Liver (tissue), 9 donors: ENCODE measurements around the gene SLC38A4. TPM values are rescaled to one million over a fixed set of nuclear protein-coding genes. Genes with fewer than 3 reads are reported as not detected.
"Not testable (repeated sequence)": the region's sequence is repeated elsewhere in the genome, so short reads cannot be mapped to it uniquely, and the experiment has no call there.

Experiments
- DNase-seq: peaks from one replicate; pipeline ENCODE4 v3.0.0-alpha.2; 2017; ENCODE audit warnings: low spot score
- H3K27ac ChIP-seq, 2 donors: one replicate each; pipeline ENCODE4 v1.7.0; 2013; ENCODE audit warnings: inconsistent platforms in 2 of 2, low read length in 2 of 2, control low read depth in 1 of 2, low read depth in 1 of 2, mild to moderate bottlenecking in 1 of 2
- H3K27me3 ChIP-seq, 4 donors: one replicate each; pipeline versions ENCODE4 v1.6.1 to v1.7.0; 2013; ENCODE audit warnings: low read length in 3 of 4, inconsistent platforms in 1 of 4, mild to moderate bottlenecking in 1 of 4, moderate library complexity in 1 of 4; ENCODE audit not compliant: control insufficient read depth in 4 of 4, insufficient read depth in 4 of 4
- H3K36me3 ChIP-seq, 4 donors: one replicate each; pipeline versions ENCODE4 v1.6.1 to v1.7.0; 2013; ENCODE audit warnings: low read length in 3 of 4, mild to moderate bottlenecking in 3 of 4, low read depth in 1 of 4, moderate library complexity in 1 of 4; ENCODE audit not compliant: control insufficient read depth in 4 of 4, insufficient read depth in 3 of 4
- H3K4me1 ChIP-seq, 4 donors: one replicate each; pipeline versions ENCODE4 v1.6.1 to v1.7.0; 2013; ENCODE audit warnings: low read length in 3 of 4, mild to moderate bottlenecking in 3 of 4, moderate library complexity in 1 of 4; ENCODE audit not compliant: control insufficient read depth in 4 of 4, insufficient read depth in 4 of 4
- H3K4me3 ChIP-seq, 3 donors: one replicate each; pipeline versions ENCODE4 v1.6.1 to v1.7.0; 2013; ENCODE audit warnings: low read length in 3 of 3, control low read depth in 1 of 3, low read depth in 1 of 3, mild to moderate bottlenecking in 1 of 3
- H3K9ac ChIP-seq, 2 donors: one replicate each; pipeline ENCODE4 v1.7.0; 2013; ENCODE audit warnings: low read length in 2 of 2, mild to moderate bottlenecking in 2 of 2, moderate library complexity in 2 of 2, control low read depth in 1 of 2, low read depth in 1 of 2
- H3K9me3 ChIP-seq, 4 donors: one replicate each; pipeline versions ENCODE4 v1.6.1 to v1.7.0; 2013; ENCODE audit warnings: low read length in 3 of 4; ENCODE audit not compliant: control insufficient read depth in 4 of 4
- ATF3 ChIP-seq: IDR thresholded peaks from 2 replicates; pipeline ENCODE4 v1.6.1; 2016; ENCODE audit warnings: antibody characterized with exemption
- JUND ChIP-seq, 2 donors: IDR thresholded peaks; 2 replicates each; pipeline ENCODE4 v1.6.1; 2016; ENCODE audit warnings: antibody characterized with exemption in 2 of 2
- RAD21 ChIP-seq, 2 donors: IDR thresholded peaks; 2 replicates each; pipeline ENCODE4 v1.6.1; 2016; ENCODE audit warnings: antibody characterized with exemption in 2 of 2, mild to moderate bottlenecking in 2 of 2
- TAF1 ChIP-seq: conservative IDR thresholded peaks from 2 replicates; pipeline ENCODE4 v1.6.1; 2016; ENCODE audit warnings: antibody characterized with exemption, mild to moderate bottlenecking
- YY1 ChIP-seq: IDR thresholded peaks from 2 replicates; pipeline ENCODE4 v1.6.1; 2016; ENCODE audit warnings: antibody characterized with exemption, mild to moderate bottlenecking
- WGBS: extraction: QIAGEN DNeasy Blood & Tissue Kit; methylation state at CpG from one replicate; pipeline ENCODE4 v1.1.7; 2013; 5-methylcytosine and 5-hydroxymethylcytosine counted together
- polyA plus RNA-seq, 2 donors: library from polyadenylated mRNA; stranded (reverse) in 1 of 2; unstranded in 1 of 2; fragments of 200-250 nt in 1 of 2; fragments of >200 nt in 1 of 2; fragmentation: Nextera tagmentation in 1 of 2; extraction: Ambion mirVana in 1 of 2; gene quantifications; one replicate each; pipeline versions ENCODE4 v1.2.1 to v1.2.3, GENCODE V29; 2013 to 2015
- total RNA-seq, 2 donors: library from RNA; depleted of rRNA; stranded (reverse); fragments of >200 nt; gene quantifications; one replicate each; pipeline ENCODE4 v1.2.3, GENCODE V29; 2014
- TF ChIP-seq, protein P1 (sequence below): IDR thresholded peaks from 2 replicates; pipeline ENCODE4 v1.6.1; 2016; ENCODE audit warnings: antibody characterized with exemption
- TF ChIP-seq, protein P2 (sequence below): fragments of 150-350 bp; IDR thresholded peaks from 2 replicates; pipeline ENCODE4 v1.5.1; 2017; ENCODE audit warnings: improper control_type of control experiment, low read depth, low read length; ENCODE audit not compliant: missing input control
- donor health status: healthy.
- donor health status: healthy.
- donor health status: healthy.
- donor health status: healthy.
- donor health status: healthy.

The SLC38A4 gene
- total and polyA plus RNA-seq, 4 donors = 92.0 to 389 (median 169) TPM

- TF ChIP-seq YY1 = no peak
- no peak for TF ChIP-seq ATF3
- H3K4me3 ChIP-seq = no peak overlapping the region
- H3K9ac ChIP-seq = no peak overlapping the region
- DNase-seq = no peak
- WGBS = 94% methylated on average over 4 of the region's 4 CpGs
- H3K36me3 ChIP-seq = no peaks in the 10 kb centered on the region
- peaks cover 0 to 4% (median 1%) of the 10 kb centered on the region in 4 donors for H3K9me3 ChIP-seq
- H3K27me3 ChIP-seq = no peaks in the 10 kb centered on the region
- H3K27ac ChIP-seq = no peak overlapping the region
- peaks cover 0 to 2% (median under 1%) of the 10 kb centered on the region in 4 donors for H3K4me1 ChIP-seq
These were observed 76.5 kb downstream of the SLC38A4 start for GRCh38 chr12:46749322-46749721.

DNA sequence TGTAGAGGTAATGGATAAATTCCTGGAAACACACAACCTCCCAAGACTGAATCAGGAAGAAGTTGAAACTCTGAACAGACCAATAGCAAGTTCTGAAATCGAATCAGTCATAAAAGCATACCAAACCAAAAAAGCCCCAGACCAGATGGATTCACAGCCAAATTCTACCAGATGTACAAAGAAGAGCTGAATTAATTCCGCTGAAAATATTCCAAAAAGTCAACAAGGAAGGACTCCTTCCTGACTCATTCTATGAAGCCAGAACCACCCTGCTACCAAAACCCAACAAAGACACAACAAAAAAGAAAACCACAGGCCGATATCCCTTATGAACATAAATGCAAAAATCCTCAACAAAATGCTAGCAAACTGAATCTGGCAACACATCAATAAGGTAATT, 81.5 kb downstream of the SLC38A4 start:
- WGBS = 89% methylated on average over 3 of the region's 3 CpGs
- H3K9me3 ChIP-seq = peaks cover 0 to 2% (median under 1%) of the 10 kb centered on the region in 4 donors
- no peak overlapping the region for H3K9ac ChIP-seq
- no peaks in the 10 kb centered on the region for H3K36me3 ChIP-seq
- DNase-seq = no peak
- H3K4me3 ChIP-seq = no peak overlapping the region
- no peak overlapping the region for H3K27ac ChIP-seq
- no peaks in the 10 kb centered on the region for H3K27me3 ChIP-seq
- no peaks in the 10 kb centered on the region for H3K4me1 ChIP-seq
- TF ChIP-seq JUND (IDR thresholded peaks at IDR 0.05) = no peak

DNA sequence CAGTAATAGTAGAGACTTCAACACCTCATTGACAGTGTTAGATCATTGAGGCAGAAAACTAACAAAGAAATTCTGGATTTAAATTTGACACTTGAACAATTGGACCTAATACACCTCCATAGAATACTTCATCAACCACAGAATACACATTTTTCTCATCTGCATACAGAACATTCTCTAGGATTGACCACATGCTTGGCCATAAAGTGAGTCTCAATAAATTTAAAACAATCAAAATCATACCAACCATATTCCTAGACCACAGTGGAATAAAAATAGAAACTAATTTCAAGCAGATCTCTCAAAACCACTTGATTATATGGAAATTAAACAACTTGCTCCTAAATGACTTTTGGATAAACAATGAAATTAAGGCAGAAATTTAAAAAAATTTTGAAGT, 82.3 kb downstream of the SLC38A4 start:
- Histone ChIP-seq H3K4me3 (no peak overlapping the region), H3K9me3 (peaks cover 0 to 2% (median 0%) of the 10 kb centered on the region in 4 donors)
- TF ChIP-seq RAD21 (IDR thresholded peaks at IDR 0.05) (no peak), YY1 (no peak), TAF1 (no peak)
- TF ChIP-seq, protein P1, sequence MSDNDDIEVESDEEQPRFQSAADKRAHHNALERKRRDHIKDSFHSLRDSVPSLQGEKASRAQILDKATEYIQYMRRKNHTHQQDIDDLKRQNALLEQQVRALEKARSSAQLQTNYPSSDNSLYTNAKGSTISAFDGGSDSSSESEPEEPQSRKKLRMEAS = no peak
- TF ChIP-seq, protein P2, sequence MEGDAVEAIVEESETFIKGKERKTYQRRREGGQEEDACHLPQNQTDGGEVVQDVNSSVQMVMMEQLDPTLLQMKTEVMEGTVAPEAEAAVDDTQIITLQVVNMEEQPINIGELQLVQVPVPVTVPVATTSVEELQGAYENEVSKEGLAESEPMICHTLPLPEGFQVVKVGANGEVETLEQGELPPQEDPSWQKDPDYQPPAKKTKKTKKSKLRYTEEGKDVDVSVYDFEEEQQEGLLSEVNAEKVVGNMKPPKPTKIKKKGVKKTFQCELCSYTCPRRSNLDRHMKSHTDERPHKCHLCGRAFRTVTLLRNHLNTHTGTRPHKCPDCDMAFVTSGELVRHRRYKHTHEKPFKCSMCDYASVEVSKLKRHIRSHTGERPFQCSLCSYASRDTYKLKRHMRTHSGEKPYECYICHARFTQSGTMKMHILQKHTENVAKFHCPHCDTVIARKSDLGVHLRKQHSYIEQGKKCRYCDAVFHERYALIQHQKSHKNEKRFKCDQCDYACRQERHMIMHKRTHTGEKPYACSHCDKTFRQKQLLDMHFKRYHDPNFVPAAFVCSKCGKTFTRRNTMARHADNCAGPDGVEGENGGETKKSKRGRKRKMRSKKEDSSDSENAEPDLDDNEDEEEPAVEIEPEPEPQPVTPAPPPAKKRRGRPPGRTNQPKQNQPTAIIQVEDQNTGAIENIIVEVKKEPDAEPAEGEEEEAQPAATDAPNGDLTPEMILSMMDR = no peak

DNA sequence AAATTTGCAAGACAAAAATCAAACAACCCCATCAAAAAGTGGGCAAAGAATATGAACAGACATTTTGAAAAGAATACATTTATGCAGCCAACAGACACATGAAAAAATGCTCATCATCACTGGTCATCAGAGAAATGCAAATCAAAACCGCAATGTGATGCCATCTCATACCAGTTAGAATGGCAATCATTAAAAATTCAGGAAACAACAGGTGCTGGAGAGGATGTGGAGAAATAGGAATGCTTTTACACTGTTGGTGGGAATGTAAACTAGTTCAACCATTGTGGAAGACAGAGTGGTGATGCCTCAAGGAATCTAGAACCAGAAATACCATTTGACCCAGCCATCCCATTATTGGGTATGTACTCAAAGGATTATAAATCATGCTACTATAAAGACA, 83.5 kb downstream of the SLC38A4 start:
- not testable (repeated sequence) for H3K36me3 ChIP-seq, H3K27ac ChIP-seq, H3K4me1 ChIP-seq, DNase-seq, H3K9ac ChIP-seq, H3K4me3 ChIP-seq, H3K9me3 ChIP-seq, H3K27me3 ChIP-seq
- 97% methylated on average over 1 of the region's 1 CpG for WGBS

More for the DNA sequence above, 82.3 kb downstream of the SLC38A4 start:
- Histone ChIP-seq H3K4me1 (no peaks in the 10 kb centered on the region), H3K27me3 (no peaks in the 10 kb centered on the region), H3K9ac (no peak overlapping the region), H3K27ac (no peak overlapping the region), H3K36me3 (no peaks in the 10 kb centered on the region)
- DNase-seq = no peak
